ENCODE results near the gene ARHGAP33.

The ARHGAP33 gene

GRCh38 chr19:35774274-35775045 lies 904 bp upstream of the ARHGAP33 start:
- peak overlapping the region; percentile 8 to 37 for H3K4me3 ChIP-seq (replicated peaks in 1 of 2; ENCODE audit: low read depth in 2 of 2, low read length in 2 of 2)
- no peak for TF ChIP-seq CTCF (IDR thresholded peaks at IDR 0.05; ENCODE audit: low read depth, low read length)
- DNase-seq (ENCODE audit: low read depth in 2 of 2) = no peak

- TF ChIP-seq CTCF (IDR thresholded peaks at IDR 0.05; ENCODE audit: low read depth, low read length) = no peak
- no peak for DNase-seq (ENCODE audit: low read depth in 2 of 2)
- peak overlapping the region; percentile 8 to 37 for H3K4me3 ChIP-seq (replicated peaks in 1 of 2; ENCODE audit: low read depth in 2 of 2, low read length in 2 of 2)
These were observed 392 bp upstream of the ARHGAP33 start for GRCh38 chr19:35775046-35775297.

DNA sequence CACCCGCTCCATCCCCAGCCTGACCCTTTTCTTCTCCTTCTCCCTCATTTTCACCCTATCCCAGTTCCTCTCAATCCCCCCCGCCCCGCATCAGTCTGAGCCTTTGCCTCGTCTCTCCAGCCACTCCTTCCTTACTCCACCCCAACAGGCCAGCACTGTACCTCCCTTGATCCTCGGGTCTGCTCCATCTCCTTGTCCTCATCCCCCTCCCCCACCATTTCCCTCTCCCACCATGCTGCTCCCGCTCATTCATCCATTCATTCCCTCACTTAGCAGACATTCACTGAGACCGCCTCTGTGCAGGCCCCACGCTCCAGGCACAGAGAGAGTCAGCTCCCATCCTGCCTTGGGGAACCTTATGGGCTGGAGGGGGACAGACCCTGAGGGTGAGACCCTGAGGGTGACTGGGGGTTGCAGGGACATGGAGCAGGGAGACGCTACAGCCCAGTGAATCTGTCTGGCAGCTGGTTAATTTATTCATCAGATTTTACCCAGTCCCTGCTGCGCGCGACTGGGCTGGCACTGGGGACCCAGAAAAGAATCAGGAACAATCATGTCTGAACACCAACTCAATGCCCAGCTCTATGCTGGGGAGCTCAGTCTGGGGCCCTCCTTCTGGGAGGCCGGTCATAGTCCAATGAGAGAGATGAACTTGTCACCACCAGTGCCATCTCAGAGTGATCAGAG lies 881 bp downstream of the ARHGAP33 start:
- no peak for DNase-seq (ENCODE audit: low read depth in 2 of 2)
- H3K4me3 ChIP-seq (replicated peaks in 1 of 2; ENCODE audit: low read depth in 2 of 2, low read length in 2 of 2) = peak overlapping the region; percentile 68 to 70
- no peak for TF ChIP-seq CTCF (IDR thresholded peaks at IDR 0.05; ENCODE audit: low read depth, low read length)

- peak in 1 of 2 donors; percentile 8 for DNase-seq (ENCODE audit: low read depth in 2 of 2)
- TF ChIP-seq CTCF (IDR thresholded peaks at IDR 0.05; ENCODE audit: low read depth, low read length) = no peak
- no peak overlapping the region for H3K4me3 ChIP-seq (replicated peaks in 1 of 2; ENCODE audit: low read depth in 2 of 2, low read length in 2 of 2)
These were observed 1.9 kb downstream of the ARHGAP33 start for GRCh38 chr19:35777086-35777841.

- no peak for DNase-seq (ENCODE audit: low read depth in 2 of 2)
- H3K4me3 ChIP-seq (replicated peaks in 1 of 2; ENCODE audit: low read depth in 2 of 2, low read length in 2 of 2) = no peak overlapping the region
- TF ChIP-seq CTCF (IDR thresholded peaks at IDR 0.05; ENCODE audit: low read depth, low read length) = no peak
These were observed 2.6 kb downstream of the ARHGAP33 start for GRCh38 chr19:35777961-35778360.

DNA sequence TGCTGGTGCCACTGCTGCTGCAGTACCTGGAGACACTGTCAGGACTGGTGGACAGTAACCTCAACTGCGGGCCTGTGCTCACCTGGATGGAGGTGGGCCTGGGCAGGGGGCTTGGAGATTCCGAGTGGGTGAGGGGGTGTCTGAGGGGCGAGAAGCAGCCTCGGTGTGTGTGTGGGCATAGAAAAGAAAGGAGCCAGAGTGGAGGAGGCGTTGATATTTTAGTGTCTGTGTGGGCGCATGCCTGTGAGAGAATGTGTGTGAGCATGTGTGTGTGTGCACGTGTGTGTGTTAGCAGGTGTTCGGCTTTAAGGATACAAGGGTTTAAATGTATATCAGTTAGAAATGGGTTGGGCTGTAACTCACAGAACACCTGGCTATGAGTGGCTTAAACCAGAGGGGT lies 3.7 kb downstream of the ARHGAP33 start:
- no peak for TF ChIP-seq CTCF (IDR thresholded peaks at IDR 0.05; ENCODE audit: low read depth, low read length)
- H3K4me3 ChIP-seq (replicated peaks in 1 of 2; ENCODE audit: low read depth in 2 of 2, low read length in 2 of 2) = no peak overlapping the region
- DNase-seq (ENCODE audit: low read depth in 2 of 2) = no peak

All from cardiac fibroblast (primary cell).